ENCODE data around the gene MSH2.

GRCh38 chr2:47512581-47513083 is 109.7 kb downstream of the MSH2 start:
- TF ChIP-seq CTCF (IDR thresholded peaks at IDR 0.05; ENCODE audit: low read length), result no peak
- TF ChIP-seq EZH2 (IDR thresholded peaks at IDR 0.05; ENCODE audit: borderline replicate concordance, low read length), result no peak

Data from OCI-LY1 (cell line).